BE2C (cell line): ENCODE measurements around the gene CLDN8. TPM values are rescaled to one million over a fixed set of nuclear protein-coding genes. Genes with fewer than 3 reads are reported as not detected.
A peak's percentile ranks its signal among the peaks of the same experiment; 100 is the strongest.

ENCODE experiments used
- DNase-seq: peaks from one replicate; pipeline ENCODE4 v3.0.0-alpha.2; 2020
- H3K27me3 ChIP-seq: fragments of 250-450 bp; sonication (Bioruptor Pico); 2 replicates; pipeline ENCODE4 v1.5.1; 2020; ENCODE audit warnings: mild to moderate bottlenecking
- H3K36me3 ChIP-seq: fragments of 250-450 bp; sonication (Bioruptor Pico); 2 replicates; pipeline ENCODE4 v1.5.1; 2020; ENCODE audit warnings: mild to moderate bottlenecking
- H3K4me1 ChIP-seq: fragments of 250-450 bp; sonication (Bioruptor Pico); 2 replicates; pipeline ENCODE4 v1.5.1; 2020
- H3K4me3 ChIP-seq: 2 replicates; pipeline ENCODE4 v1.5.1; 2011; ENCODE audit warnings: low read depth, low read length
- H3K9me3 ChIP-seq: fragments of 250-450 bp; sonication (Bioruptor Pico); 2 replicates; pipeline ENCODE4 v1.5.1; 2020
- polyA plus RNA-seq: library from polyadenylated mRNA; unstranded; fragments of >200 nt; gene quantifications from one replicate; pipeline ENCODE4 v1.2.1, GENCODE V29; 2012; ENCODE audit warnings: low read depth, missing spikeins; ENCODE audit not compliant: insufficient read length, insufficient read depth
- TF ChIP-seq, protein P1 (sequence below): IDR thresholded peaks from 2 replicates; pipeline ENCODE4 v1.5.1; 2012; ENCODE audit warnings: mild to moderate bottlenecking, low read depth, low read length

Gene CLDN8
- polyA plus RNA-seq: not detected

DNA sequence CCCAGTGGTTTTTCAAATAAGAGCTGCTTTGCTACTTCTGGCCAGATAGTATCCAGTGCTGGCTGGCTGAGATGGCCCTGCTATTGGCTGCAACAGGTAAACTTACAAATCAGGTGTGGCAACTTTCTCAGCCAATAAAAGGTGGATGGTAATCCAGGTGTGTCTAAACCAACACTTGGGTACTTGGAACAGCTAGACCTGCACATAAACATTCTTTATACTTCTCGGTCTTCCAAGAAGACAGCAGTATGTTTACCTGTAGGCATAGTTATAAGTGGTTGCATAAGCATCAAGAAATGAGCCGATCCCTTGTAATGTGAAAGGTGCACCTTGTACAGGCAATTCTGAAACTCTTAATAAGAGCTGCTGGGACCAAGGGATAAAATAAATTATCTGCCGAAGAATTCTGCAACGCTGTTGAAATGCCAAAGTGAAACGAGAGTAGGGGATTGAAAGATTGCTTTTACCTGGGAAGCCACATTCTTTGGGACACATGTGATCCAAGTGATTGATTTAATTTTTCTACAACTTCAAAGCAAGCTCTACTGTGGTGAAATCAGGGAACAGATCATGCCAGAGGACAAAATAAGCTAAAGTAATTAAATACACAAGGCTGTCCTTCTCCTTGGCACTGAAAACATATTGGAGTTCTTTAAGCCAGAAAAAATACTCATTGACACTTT is at the start of gene CLDN8:
CLDN8 (minus strand) TSS at position 57 of the 683 bp plus-strand sequence. CDS start 172 bp downstream, outside the sequence.
- DNase-seq: no peak
- no peaks in the 10 kb centered on the region for H3K27me3 ChIP-seq

DNA sequence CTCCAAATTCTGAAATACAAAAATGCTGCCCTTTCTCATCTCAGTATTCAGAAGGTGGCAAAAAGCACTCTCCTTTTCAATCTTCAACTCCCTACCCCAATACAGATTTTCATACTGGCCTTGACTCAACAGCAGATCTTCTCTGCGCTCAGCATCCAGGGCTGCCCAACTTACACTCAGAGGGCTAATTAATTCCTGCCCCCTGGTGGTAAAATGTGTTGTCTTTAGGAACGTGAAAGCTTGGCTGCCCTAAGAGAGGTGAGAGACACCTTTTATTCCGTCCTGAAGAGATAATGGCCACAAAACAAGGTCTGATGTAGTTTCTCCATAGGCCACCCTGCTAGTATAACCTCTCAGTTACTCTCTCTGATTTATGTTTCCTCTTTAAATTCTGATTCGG is 41.9 kb upstream of the CLDN8 start:
- DNase-seq: no peak
- TF ChIP-seq, protein P1, sequence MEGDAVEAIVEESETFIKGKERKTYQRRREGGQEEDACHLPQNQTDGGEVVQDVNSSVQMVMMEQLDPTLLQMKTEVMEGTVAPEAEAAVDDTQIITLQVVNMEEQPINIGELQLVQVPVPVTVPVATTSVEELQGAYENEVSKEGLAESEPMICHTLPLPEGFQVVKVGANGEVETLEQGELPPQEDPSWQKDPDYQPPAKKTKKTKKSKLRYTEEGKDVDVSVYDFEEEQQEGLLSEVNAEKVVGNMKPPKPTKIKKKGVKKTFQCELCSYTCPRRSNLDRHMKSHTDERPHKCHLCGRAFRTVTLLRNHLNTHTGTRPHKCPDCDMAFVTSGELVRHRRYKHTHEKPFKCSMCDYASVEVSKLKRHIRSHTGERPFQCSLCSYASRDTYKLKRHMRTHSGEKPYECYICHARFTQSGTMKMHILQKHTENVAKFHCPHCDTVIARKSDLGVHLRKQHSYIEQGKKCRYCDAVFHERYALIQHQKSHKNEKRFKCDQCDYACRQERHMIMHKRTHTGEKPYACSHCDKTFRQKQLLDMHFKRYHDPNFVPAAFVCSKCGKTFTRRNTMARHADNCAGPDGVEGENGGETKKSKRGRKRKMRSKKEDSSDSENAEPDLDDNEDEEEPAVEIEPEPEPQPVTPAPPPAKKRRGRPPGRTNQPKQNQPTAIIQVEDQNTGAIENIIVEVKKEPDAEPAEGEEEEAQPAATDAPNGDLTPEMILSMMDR: peak; percentile 14; the same call in 1 of the 2 replicates
- H3K9me3 ChIP-seq: no peaks in the 10 kb centered on the region
- H3K4me1 ChIP-seq: no peaks in the 10 kb centered on the region
- H3K4me3 ChIP-seq: no peak overlapping the region
- H3K27me3 ChIP-seq: no peaks in the 10 kb centered on the region
- H3K36me3 ChIP-seq: no peaks in the 10 kb centered on the region

More for the DNA sequence above, at the start of gene CLDN8:
- no peak within 1 kb of the TSS for H3K4me3 ChIP-seq
- H3K36me3 ChIP-seq: no peaks in the 10 kb centered on the region
- TF ChIP-seq, protein P1: no peak
- H3K9me3 ChIP-seq: no peaks in the 10 kb centered on the region
- H3K4me1 ChIP-seq: no peaks in the 10 kb centered on the region

DNA sequence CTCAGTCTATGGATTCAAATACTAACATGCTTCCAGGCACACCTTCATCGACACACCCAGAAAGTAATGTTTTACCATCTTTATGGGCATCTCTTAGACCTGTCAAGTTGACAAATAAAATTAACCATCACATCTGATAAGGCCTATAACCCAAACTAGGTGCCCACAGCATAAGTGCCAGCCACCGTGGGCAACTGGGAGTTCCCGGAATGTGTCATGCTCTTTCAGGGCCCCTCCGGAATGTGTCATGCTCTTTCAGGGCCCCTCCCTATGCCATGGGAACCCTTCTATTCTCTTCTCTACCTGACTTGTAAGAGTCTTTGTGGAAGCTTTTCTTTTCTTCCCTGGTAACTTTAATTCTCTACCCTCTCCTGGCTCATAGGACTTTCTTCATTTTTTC is 40.2 kb upstream of the CLDN8 start:
- TF ChIP-seq, protein P1: no peak
- no peak for DNase-seq
- no peaks in the 10 kb centered on the region for H3K9me3 ChIP-seq
- H3K36me3 ChIP-seq: no peaks in the 10 kb centered on the region
- H3K27me3 ChIP-seq: no peaks in the 10 kb centered on the region
- no peak overlapping the region for H3K4me3 ChIP-seq
- no peaks in the 10 kb centered on the region for H3K4me1 ChIP-seq

- DNase-seq: no peak
- no peaks in the 10 kb centered on the region for H3K9me3 ChIP-seq
- H3K36me3 ChIP-seq: no peaks in the 10 kb centered on the region
- no peak overlapping the region for H3K4me3 ChIP-seq
- H3K27me3 ChIP-seq: no peaks in the 10 kb centered on the region
- TF ChIP-seq, protein P1: no peak
- no peaks in the 10 kb centered on the region for H3K4me1 ChIP-seq
Measured at GRCh38 chr21:30255679-30256078, 39.8 kb upstream of the CLDN8 start.

GRCh38 chr21:30251781-30252180 is 35.9 kb upstream of the CLDN8 start:
- no peaks in the 10 kb centered on the region for H3K27me3 ChIP-seq
- no peaks in the 10 kb centered on the region for H3K4me1 ChIP-seq
- TF ChIP-seq, protein P1: no peak
- H3K4me3 ChIP-seq: no peak overlapping the region
- no peaks in the 10 kb centered on the region for H3K9me3 ChIP-seq
- no peak for DNase-seq
- H3K36me3 ChIP-seq: no peaks in the 10 kb centered on the region

DNA sequence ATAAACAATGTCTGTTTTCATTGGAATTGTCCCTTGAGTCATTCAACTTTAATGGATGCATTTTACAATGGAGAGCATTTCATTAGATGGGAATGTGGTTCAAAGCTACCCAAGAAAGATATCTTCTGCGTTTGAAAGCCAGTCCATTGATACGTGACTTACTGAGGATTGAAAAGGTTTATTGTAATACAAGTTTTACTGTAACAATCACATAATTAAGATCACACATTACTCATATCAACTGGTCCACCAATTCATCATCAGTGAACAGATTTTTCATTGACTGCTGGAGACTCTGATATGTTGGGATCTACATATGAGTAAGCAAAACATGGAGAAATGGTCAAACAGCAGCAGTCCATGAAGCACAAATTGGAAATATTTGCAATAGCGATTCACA is 34.0 kb upstream of the CLDN8 start:
- Histone ChIP-seq H3K36me3 (no peaks in the 10 kb centered on the region), H3K4me3 (no peak overlapping the region), H3K9me3 (no peaks in the 10 kb centered on the region), H3K4me1 (no peaks in the 10 kb centered on the region), H3K27me3 (no peaks in the 10 kb centered on the region)
- TF ChIP-seq, protein P1: no peak
- no peak for DNase-seq
